GM19372 (cell line): ENCODE data around the gene LRG1.

Experiments used
- ATAC-seq: cut with Tn5 transposase; IDR thresholded peaks from one replicate; pipeline ENCODE4 v1.9.1; 2021; ENCODE audit warnings: mild to moderate bottlenecking, low read depth, moderate library complexity; ENCODE audit not compliant: unreplicated experiment

The LRG1 gene

GRCh38 chr19:4539693-4540581 lies at the start of gene LRG1:
LRG1 (minus strand) TSS chr19:4540036; CDS start chr19:4540013, 23 bp downstream.
- ATAC-seq, result no peak

GRCh38 chr19:4588291-4588761 lies 48.5 kb upstream of the LRG1 start:
- ATAC-seq, result no peak

GRCh38 chr19:4587527-4587926 lies 47.7 kb upstream of the LRG1 start:
- no peak for ATAC-seq

GRCh38 chr19:4586691-4587090 lies 46.9 kb upstream of the LRG1 start:
- no peak for ATAC-seq

- ATAC-seq, result no peak
Measured at GRCh38 chr19:4586245-4586644, 46.4 kb upstream of the LRG1 start.

GRCh38 chr19:4585556-4585955 lies 45.7 kb upstream of the LRG1 start:
- ATAC-seq, result no peak

- no peak for ATAC-seq
Measured at GRCh38 chr19:4584670-4585460, 45.0 kb upstream of the LRG1 start.

GRCh38 chr19:4583961-4584669 lies 44.3 kb upstream of the LRG1 start:
- no peak for ATAC-seq

GRCh38 chr19:4582980-4583842 lies 43.4 kb upstream of the LRG1 start:
- no peak for ATAC-seq

- no peak for ATAC-seq
Measured at GRCh38 chr19:4581666-4582553, 42.1 kb upstream of the LRG1 start.

- ATAC-seq, result no peak
Measured at GRCh38 chr19:4580961-4581665, 41.3 kb upstream of the LRG1 start.

GRCh38 chr19:4580021-4580901 lies 40.4 kb upstream of the LRG1 start:
- no peak for ATAC-seq

- ATAC-seq, result no peak
Measured at GRCh38 chr19:4579389-4579788, 39.6 kb upstream of the LRG1 start.

GRCh38 chr19:4578552-4579248 lies 38.9 kb upstream of the LRG1 start:
- ATAC-seq, result no peak

- no peak for ATAC-seq
Measured at GRCh38 chr19:4577020-4577782, 37.4 kb upstream of the LRG1 start.
